Kidney glomerular epithelial cell (primary cell): Measurements from ENCODE around the gene SCAMP4.

Source experiments
- DNase-seq: peaks from one replicate; lab custom pipeline; 2025; lab: John Stamatoyannopoulos, UW

SCAMP4 gene

GRCh38 chr19:1938071-1938470, 32.9 kb downstream of the SCAMP4 start:
- no peak for DNase-seq

DNA sequence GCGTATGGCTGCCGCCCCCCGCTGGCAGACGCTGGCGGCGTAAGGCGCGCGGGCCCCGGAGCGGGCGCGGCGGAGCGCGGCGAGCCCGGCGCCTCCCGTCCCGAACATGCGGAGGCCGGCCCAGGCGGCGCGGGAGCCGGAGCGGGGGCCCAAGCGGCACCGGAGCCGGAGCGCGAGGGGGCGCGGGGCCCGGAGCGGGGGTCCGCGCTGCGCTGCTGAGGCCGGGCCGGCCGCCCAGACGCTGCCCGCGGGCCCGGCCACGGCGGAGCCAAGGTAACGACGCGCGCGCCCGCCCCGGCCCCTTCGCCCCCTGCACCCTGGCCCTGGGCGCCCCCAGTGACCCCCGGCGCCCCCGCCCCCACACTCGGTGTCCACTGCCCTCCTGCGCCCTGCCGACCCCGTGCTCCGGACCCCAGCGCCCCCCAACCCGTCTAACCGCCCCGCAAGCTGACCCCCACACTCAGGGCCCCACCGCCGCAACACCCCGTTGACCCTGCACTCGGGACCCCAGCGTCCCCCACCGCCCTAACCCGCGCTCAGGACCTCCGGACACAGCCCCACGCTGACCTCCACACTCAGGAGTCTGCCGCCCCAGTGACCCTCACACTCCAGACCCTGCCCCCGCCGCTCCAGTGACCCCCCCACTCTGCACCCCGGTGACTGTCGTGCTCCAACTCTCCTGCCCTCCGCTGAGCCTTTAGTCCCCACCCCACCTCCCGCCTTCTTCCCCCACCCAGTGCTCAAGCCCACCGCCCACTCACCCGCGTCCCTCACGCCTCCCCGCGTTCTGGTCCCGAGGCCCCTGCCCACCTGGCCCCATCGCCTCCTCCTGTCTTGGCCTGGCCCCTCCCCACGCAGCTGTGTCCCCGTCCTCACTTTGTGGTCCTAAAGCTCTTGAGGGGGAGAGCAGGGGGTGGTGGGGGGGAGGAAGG, 36.2 kb downstream of the SCAMP4 start, which contains the start of gene CSNK1G2:
Gene CSNK1G2, plus strand, starts transcription at position 27 of the 932 bp plus-strand sequence. CDS start 28,601 bp downstream, outside the sequence.
- DNase-seq: no peak

DNA sequence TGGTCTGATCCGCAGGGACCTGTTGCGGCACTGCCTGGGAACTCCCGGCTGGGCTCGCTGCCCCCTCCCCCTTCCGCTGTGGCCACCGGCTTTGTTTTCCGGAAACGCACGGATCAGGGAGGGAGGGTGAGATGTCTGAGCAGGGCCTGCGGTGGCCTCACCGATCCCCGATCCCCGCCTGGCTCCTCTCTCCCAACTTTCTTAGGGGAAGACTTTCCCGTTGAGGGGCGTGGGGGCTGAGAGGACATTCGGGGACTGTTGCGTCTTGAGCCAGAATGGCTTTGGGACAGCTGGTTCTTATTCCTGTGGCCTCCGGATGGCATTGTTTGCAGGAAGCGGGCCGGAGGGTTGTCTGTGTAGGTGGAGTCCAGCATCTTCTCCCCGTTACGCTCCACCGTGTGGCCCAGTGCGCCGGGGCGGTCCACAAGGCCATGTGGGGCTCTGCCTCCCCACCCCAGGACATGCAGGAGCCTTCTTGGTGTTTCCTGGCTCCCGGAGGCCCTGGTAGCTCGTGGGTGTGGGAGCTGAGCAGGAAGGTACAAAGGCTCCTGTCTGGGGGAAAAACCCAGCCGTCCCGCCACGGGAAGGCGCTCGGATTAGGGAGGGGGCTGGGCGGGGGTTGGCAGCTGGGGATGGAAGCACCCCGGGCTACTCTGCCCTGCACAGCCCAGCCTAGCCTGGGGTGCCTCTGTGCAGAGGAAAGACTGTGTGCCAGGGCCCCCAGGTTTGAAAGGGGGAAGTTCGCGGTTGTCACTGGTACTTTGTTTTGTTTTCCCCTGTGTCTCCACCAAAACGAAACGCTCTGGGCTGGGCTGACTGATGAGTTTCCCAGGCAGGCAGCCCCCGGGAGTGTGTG, 37.1 kb downstream of the SCAMP4 start:
- peak; percentile 54 for DNase-seq

- no peak for DNase-seq
These were observed 37.8 kb downstream of the SCAMP4 start for GRCh38 chr19:1942934-1943555.

DNA sequence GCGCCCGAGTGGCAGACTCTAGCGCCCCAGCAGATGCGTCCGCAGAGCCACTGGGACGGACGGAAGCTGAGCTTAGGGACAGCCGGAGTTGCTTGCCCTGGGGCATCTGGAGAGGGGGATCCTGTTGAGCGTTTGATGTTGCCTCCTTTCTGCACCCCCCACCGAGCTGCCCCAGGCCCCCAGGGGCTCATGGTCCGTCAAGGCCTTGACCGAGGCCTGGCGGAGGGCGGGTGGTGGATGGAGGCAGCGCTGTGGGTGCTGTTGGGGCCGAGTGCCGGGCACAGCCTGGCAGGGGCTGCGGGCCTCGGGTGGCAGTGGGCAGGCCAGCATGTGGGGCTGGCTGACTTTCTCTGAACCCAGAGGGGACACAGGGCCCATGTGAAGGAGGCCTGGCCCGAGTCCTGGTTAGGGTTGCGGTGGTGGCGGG, 38.5 kb downstream of the SCAMP4 start:
- DNase-seq: no peak

DNA sequence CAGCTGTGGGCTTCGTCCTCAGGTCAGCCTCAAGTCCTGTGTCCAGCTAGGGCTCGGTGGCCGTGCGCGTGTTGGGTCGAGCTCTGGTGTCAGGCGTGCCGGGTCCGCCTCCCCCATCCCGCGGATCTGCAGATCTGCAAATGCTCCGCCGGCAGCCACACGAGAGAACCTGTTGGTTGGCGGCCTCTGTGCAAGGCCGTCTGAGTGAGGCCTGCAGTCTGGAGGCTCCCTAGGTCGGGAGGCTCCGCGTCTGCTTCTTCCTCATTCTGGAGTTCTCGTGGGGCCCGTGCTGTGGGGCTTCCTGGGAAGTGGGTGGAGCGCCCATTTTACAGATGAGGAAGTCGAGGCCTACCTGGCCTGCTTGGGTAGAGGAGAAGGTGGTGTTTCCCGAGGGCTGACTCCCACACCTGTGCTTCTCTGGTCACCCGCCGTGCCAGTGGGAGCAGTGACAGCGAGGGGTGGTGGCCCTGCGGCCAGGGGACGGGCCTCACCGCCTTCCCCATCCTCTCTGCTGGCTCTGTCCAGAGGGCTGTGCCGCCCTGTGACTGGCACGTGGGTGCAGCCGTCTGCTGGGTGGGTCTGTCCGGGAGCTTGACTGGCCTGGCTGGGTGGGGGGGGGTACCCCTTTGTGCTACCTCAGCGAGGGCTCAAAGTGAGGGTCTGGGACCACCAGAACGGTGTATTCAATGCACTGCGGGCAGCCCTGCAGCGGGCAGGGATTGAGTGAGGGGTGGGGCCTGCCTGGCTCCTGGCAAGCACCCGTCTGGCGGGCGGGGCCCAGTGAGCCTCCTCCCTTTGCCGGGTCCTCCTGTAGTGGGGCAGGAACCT, 39.1 kb downstream of the SCAMP4 start:
- no peak for DNase-seq

DNA sequence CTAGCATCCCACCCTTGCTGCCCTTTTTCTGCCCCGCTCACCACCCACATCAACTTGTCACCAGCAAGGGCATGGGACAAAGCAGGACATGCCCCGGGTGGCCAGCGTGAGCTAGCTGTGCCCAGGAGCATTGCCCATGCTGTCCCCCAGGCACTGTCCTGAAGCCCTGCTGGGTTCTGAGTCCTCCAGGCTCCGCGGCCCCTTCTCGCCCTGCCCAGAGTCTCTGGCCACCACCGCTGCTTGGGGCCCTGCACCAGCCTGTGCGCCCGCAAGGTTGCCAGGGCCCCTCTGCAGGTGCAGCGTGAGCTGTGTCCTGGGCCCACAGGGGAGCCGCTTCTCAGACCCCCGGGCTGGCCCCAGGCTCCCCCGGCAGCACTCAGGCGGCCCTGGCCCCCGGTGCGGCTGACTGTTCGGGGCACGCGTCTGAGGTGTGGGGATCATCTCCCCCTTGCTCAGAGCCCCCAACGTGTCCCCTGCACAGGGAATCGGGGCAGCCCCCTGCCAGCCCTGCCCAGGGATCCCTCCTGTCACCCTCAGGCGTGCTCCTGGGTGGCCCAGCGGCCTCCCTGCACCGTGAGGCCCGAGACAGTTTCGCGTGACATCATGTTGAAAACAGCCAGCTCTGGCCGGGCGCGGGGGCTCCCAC, 39.8 kb downstream of the SCAMP4 start:
- no peak for DNase-seq

DNA sequence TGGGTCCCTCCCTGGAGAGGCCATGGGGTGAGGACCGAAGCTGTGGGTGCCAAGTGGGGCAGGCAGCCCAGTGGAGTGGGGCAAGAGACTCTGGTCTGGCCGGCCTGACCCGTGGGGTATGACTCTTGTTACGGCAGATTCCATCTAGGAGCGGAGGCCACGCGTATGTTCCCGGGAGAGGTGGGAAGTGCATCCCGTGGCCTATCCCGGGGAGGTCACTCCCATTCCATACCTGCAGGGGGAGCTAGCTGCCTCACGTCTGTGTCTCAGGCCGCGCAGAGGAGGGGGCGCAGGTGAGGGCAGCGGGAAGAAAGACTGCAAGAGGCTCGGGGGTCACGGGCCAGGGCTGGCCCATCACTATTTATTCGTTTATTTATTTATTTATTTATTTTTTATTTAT, 40.7 kb downstream of the SCAMP4 start:
- DNase-seq: no peak

GRCh38 chr19:1947651-1948209, 42.5 kb downstream of the SCAMP4 start:
- DNase-seq: no peak

DNA sequence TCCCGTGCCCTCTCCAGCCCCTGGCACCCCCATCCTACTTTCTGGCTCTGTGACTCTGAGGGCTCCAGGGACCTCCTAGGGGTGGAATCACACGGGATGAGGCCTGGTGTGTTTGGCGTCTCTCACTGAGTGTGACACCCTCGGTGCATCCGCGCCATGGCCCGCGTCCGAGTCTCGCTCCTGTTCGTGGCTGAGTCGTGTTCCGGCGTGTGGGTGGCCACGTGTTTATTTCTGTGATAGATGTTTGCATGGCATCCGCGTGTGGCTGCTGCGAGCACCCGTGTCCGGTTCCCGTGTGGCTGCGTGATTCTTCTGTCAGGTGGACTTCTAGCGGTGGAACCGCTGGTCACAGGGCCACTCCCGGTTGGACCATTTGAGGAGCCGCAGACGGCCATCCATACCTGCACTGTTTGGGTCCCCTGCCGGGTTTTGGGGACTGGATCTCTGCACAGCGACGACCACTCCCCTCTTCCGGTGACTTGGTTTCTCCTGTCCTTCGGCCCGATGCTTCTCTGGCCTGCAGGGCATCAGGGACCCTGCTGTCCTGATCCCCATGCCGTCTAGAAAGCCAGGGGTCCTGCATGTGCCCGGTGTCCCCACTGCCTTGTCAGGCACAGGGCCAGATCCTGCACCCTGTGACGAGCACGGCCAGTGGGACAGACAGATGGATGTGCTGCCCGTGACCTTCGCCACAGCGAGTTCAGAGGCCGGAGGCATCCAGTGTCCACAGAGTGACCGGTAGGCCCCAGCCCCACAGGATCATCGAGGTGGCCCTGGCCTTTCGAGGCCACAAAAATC, 44.3 kb downstream of the SCAMP4 start:
- no peak for DNase-seq

- DNase-seq: no peak
These were observed 45.4 kb downstream of the SCAMP4 start for GRCh38 chr19:1950640-1951039.

GRCh38 chr19:1952635-1953034, 47.4 kb downstream of the SCAMP4 start:
- no peak for DNase-seq

GRCh38 chr19:1953037-1953436, 47.8 kb downstream of the SCAMP4 start:
- DNase-seq: no peak

- DNase-seq: no peak
These were observed 48.4 kb downstream of the SCAMP4 start for GRCh38 chr19:1953441-1954094.

DNA sequence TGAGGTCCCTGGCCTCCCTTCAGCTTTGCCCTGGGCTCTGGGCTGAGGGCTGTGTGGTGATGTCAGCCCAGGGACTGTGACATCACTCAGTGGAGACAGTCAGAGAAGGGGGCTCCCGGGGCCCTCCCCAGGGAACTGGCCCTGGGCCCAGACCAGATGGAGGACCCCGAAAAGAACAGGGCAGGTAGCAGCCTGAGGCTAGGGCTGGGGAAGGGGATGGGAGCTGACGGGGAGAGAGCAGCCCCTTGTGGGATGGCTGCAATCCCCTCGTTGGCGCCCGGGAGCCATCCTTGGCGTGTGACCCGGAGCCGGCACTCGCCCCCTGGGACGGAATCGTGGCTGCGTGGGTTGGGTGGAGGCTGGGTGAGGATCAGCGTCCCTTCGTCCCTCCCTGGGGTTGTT, 49.3 kb downstream of the SCAMP4 start:
- DNase-seq: no peak

GRCh38 chr19:1955171-1956121, 50.2 kb downstream of the SCAMP4 start:
- DNase-seq: no peak

GRCh38 chr19:1956122-1956494, 50.9 kb downstream of the SCAMP4 start:
- DNase-seq: no peak

GRCh38 chr19:1956868-1957492, 51.8 kb downstream of the SCAMP4 start:
- DNase-seq: no peak
